GM12872 (cell line): ENCODE results near the gene LMX1B.

Experiments used
- TF ChIP-seq, protein P1 (sequence below): IDR thresholded peaks from 3 replicates; pipeline ENCODE4 v1.5.1; 2011; ENCODE audit warnings: low read depth, mild to moderate bottlenecking, low read length, moderate library complexity; ENCODE audit not compliant: insufficient read depth

The LMX1B gene

DNA sequence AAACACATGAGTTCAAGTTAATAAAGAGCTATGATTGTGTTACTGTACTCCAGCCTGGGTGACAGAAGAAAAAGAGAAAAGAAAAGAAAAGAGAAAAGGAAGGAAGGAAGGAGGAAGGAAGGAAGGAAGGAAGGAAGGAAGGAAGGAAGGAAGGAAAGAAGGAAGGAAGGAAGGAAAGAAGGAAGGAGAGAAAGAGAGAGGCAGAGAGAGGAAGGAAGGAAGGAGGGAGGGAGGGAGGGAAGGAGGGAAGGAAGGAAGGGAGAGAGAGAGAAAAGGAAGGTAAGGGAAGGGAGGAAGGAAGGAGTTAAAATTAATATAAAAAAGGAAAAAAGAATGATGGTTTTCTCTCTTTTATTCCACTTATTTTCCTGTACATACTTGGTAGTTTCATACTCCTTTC is 101.7 kb downstream of the LMX1B start:
- TF ChIP-seq, protein P1, sequence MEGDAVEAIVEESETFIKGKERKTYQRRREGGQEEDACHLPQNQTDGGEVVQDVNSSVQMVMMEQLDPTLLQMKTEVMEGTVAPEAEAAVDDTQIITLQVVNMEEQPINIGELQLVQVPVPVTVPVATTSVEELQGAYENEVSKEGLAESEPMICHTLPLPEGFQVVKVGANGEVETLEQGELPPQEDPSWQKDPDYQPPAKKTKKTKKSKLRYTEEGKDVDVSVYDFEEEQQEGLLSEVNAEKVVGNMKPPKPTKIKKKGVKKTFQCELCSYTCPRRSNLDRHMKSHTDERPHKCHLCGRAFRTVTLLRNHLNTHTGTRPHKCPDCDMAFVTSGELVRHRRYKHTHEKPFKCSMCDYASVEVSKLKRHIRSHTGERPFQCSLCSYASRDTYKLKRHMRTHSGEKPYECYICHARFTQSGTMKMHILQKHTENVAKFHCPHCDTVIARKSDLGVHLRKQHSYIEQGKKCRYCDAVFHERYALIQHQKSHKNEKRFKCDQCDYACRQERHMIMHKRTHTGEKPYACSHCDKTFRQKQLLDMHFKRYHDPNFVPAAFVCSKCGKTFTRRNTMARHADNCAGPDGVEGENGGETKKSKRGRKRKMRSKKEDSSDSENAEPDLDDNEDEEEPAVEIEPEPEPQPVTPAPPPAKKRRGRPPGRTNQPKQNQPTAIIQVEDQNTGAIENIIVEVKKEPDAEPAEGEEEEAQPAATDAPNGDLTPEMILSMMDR, result no peak

DNA sequence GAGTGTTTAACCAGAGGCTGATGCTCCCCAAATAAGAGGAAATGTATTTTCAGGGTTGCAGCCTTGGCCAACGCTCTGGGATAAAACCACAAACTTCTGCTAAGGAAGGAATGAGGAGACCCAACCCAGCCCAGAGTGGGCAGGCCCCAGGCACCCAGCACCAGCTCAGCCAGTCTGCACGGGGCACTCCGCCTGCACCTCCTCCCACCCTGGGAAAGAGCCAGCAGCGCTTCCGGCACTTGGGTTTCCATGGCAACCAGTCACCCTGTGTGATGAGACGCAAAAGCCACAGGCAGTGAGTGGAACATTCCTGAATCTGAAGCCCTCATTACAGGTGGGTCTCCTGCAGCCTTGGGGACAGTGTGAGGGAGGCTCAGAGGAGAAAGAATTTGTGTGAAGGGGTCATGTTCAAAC is 105.9 kb downstream of the LMX1B start:
- TF ChIP-seq, protein P1, result no peak

DNA sequence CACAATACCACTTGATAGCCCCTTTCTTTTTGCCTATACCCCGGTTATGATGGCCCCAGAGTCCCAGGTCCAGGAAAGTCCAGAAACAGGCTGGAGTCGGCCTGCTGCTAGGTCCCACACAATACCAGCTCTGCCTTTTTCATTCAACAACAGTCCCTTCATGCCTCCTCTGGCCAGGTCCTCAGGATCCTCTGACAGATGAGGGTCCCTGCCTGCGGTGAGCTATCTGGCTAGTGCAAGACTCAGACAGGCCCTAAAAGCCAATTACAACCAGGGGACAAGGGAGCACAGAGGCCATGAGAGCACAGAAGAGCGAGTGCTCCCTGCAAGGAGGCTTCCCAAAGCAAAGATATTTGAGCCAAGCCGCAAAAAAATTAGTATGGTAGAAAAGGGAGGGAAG is 106.3 kb downstream of the LMX1B start:
- TF ChIP-seq, protein P1, result no peak

DNA sequence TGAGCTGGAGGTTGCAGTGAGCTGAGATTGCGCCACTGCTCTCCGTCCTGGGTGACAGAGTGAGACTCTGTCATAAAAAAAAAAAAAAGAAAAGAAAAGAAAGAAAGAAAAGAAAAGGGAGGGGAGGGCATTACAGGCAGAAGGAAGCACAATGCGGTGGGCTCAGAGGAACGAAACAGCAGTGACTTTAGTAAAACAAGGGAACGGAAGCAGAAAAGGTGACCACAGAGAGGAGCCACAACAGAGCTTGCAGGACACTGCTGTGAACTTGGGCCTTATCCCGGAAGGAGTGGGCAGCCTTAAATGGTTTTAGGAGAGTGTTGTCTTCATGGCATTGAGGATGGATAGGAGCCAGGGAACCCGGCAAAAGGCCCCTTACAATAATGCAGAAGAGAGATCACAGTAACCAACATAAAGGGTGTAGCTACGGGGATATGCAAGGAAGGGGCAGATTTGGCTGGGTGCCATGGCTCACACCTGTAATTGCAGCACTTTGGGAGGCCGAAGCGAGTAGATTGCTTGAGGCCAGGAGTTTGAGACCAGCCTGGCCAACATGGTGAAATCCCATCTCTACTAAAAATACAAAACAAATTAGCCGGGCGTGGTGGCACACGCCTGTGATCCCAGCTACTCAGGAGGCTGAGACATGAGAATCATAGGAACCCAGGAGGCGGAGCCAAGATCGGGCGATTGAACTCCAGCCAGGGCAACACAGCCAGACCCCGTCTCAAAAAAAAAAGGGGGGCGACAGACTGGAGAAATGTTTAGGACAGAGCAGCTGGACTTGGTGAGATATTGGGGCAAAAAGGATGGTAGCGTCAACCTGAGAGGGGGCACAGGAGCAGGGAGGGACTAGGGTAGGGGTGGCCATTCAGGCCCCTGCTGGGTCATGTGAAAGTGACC is 107.2 kb downstream of the LMX1B start:
- TF ChIP-seq, protein P1, result no peak

DNA sequence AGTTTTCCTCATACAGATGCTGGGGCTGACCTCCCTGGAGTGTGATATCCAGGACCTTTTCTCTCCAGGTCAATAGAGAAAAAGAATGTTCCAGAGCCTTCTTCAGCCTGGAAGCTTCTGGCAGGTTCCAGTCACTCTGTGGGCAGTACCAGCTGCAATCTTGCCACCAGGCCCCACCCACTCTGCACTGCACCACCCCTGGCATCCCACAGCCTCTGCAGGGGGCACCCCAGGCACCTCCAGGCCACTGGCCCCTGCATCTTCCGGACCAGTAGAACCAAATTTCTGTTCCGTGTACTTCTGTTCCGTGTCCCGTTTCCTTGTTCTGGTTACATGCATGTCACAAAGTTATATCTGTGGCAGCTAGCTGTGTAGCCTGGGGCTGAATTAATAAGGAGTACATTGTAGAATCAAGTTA is 107.8 kb downstream of the LMX1B start:
- TF ChIP-seq, protein P1, result no peak

DNA sequence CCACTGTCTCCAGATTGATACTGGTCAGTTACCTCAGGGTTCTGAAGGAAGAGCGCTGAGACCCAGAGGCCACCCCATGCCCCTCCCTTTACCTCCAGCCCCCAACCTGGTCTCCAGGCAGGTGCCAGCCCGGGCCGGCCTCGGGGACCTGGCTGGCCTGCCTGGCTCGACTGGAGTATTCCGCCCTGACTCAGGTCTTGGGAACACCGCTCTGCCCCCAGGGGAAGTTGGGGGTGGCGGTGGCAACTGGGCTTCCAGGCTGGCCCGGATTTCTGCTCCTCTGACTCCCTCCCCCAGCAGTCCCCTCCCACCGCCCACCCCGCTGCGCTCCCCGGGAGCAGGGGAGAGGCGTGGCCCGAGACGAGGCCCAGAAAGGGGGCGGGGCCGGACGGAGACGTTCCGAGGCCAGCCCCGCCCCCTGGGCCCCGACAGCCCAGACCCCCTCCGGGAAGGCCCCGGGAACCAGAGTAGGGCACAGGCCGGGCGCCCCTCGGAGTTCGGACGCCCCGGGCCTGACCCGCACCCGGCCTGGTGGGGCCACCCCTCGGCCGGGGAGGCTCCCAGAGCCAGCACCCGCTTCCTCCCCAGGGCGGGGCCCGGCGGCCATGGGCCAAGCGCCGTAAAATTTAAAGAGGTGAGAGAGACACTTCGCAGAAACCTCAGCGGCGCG is 108.7 kb downstream of the LMX1B start:
- TF ChIP-seq, protein P1, result no peak

DNA sequence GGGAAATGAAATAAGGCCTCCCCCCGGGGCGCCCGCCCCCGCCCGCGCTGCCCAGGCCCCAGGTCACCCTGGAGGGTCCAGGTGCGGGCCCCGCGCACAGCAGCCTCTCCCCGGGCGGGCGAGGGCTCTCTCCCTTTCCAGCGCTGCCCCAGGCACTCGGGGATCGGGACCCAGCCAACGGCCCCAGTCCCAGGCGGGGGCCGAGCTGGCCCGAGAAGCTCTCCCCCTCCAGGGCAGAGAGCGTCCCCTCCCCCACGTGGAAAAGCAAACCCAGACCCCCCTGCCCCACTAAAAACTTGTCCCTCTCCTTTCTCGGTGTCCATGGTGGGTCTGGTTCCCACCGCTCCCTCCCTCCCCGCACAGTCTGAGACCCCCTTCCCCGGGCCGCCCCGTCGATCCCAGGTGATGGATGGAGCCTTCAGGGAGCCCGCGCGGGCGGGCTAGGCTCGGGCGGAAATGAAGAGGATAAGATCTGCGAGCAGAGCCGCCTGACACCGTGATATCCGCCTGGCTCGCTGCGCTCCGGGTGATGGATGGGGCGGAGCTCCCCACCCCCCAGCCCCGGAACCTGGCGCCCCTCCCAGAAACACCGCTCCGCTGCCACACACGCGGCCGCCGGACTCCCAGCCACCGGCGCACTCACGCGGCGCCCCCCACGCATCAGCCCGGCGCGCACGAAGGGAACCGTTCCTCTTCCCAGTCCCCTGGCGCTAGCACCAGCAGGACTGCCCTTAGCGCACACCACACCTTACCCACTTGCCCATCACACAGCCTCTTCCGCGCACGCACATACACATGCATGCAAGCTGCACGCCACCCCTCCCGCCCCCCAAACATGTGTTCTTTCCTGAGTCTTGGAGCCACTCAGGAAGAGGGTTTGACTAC is 109.4 kb downstream of the LMX1B start:
- TF ChIP-seq, protein P1, result no peak
